ENCODE data around the gene PPP1R7.

Gene PPP1R7

GRCh38 chr2:241198381-241199279 is 48.4 kb downstream of the PPP1R7 start:
- no peak for DNase-seq

- no peak for DNase-seq
These were observed 49.0 kb downstream of the PPP1R7 start for GRCh38 chr2:241199286-241199685.

- no peak for DNase-seq
These were observed 49.9 kb downstream of the PPP1R7 start for GRCh38 chr2:241199897-241200821.

- no peak for DNase-seq
These were observed 50.6 kb downstream of the PPP1R7 start for GRCh38 chr2:241200822-241201395.

GRCh38 chr2:241201445-241202267 is 51.4 kb downstream of the PPP1R7 start:
- DNase-seq, result no peak

- DNase-seq, result no peak
These were observed 52.0 kb downstream of the PPP1R7 start for GRCh38 chr2:241202268-241202585.

GRCh38 chr2:241202681-241203080 is 52.4 kb downstream of the PPP1R7 start:
- no peak for DNase-seq

GRCh38 chr2:241203218-241204009 is 53.1 kb downstream of the PPP1R7 start:
- no peak for DNase-seq

- DNase-seq, result no peak
These were observed 53.7 kb downstream of the PPP1R7 start for GRCh38 chr2:241204010-241204384.

- no peak for DNase-seq
These were observed 54.2 kb downstream of the PPP1R7 start for GRCh38 chr2:241204490-241204889.

- DNase-seq, result no peak
These were observed 54.8 kb downstream of the PPP1R7 start for GRCh38 chr2:241205086-241205485.

GRCh38 chr2:241207151-241207550 is 56.9 kb downstream of the PPP1R7 start:
- no peak for DNase-seq

- no peak for DNase-seq
These were observed 57.4 kb downstream of the PPP1R7 start for GRCh38 chr2:241207641-241208040.

GRCh38 chr2:241208058-241208457 is 57.8 kb downstream of the PPP1R7 start:
- no peak for DNase-seq

GRCh38 chr2:241209271-241209670 is 59.0 kb downstream of the PPP1R7 start:
- no peak for DNase-seq

- DNase-seq, result no peak
These were observed 61.0 kb downstream of the PPP1R7 start for GRCh38 chr2:241211276-241211675.

GRCh38 chr2:241213041-241213440 is 62.8 kb downstream of the PPP1R7 start:
- no peak for DNase-seq

GRCh38 chr2:241213567-241213966 is 63.3 kb downstream of the PPP1R7 start:
- no peak for DNase-seq

- no peak for DNase-seq
These were observed 63.9 kb downstream of the PPP1R7 start for GRCh38 chr2:241214209-241214608.

- DNase-seq, result no peak
These were observed 64.5 kb downstream of the PPP1R7 start for GRCh38 chr2:241214766-241215165.

- no peak for DNase-seq
These were observed 65.2 kb downstream of the PPP1R7 start for GRCh38 chr2:241215421-241215820.
